HG02840 (cell line): ENCODE results near the gene MRPL54.

Source experiments
- ATAC-seq: cut with Tn5 transposase; IDR thresholded peaks from one replicate; pipeline ENCODE4 v1.9.1; 2021; ENCODE audit warnings: mild to moderate bottlenecking, moderate library complexity, moderate number of reproducible peaks; ENCODE audit not compliant: unreplicated experiment, low FRiP score

Gene MRPL54

DNA sequence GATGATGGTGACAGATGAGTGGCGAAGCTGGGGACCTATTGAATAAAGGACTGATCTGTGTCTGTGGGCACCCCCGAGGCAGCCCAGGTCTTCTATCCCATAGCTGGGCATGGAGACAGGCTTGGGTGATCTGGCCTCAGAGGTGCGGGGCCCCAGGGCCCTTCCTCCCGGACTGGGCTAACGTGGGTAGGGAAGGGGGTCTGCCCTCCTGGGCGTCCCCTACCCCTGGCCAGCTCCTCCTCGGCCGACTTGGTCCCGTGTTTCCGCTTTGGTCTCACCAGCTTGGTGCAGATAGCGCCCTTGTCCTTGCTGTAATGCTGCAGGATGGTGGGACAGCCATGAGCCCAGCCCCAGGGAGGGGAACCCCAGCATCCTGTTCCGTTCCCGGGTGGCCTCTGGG lies 20.4 kb downstream of the MRPL54 start:
- ATAC-seq, result no peak

DNA sequence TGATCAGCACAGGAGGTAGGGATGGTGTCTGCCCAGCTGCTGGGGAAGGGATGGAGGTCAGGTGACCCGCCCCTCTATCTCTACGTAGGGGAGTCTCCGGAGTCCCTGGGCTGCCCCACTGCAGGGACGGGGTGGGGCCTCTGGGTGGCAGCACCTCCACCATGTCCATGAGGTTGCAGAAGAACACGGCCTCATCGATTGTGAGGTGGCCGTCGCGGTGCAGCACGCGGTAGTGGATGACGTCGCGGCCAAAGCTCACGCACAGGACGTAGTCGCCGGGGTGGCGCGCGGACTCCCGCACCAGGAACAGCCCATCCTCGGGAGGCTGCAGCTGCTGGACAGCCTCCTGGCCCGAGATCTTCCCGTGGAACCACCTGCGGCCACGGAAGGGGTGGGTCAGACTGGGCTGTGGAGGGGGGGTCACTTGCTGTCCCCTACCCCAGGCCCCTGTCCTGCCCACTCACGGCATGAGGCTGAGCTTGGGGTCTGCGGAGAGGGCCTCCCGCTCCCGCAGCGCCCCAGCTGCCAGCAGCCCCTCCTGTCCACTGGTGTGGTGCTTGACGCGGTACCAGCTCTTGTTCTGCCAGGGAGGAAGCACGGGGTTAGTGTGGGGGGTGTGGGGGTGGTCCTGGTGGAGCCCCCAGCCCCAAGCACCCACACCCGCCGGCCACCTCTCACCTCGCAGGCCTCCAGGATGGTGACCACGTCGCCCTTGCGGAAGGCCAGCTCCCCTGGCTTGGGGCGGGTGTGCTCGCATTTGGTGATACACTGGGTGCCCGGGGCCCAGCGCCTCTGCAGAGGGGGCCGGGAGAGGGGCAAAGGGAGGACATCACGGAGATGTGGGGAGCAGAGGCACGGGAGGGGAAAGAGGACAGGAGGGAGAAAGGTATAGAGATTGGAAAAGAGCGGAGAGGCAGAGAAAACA lies 21.4 kb downstream of the MRPL54 start:
- no peak for ATAC-seq

DNA sequence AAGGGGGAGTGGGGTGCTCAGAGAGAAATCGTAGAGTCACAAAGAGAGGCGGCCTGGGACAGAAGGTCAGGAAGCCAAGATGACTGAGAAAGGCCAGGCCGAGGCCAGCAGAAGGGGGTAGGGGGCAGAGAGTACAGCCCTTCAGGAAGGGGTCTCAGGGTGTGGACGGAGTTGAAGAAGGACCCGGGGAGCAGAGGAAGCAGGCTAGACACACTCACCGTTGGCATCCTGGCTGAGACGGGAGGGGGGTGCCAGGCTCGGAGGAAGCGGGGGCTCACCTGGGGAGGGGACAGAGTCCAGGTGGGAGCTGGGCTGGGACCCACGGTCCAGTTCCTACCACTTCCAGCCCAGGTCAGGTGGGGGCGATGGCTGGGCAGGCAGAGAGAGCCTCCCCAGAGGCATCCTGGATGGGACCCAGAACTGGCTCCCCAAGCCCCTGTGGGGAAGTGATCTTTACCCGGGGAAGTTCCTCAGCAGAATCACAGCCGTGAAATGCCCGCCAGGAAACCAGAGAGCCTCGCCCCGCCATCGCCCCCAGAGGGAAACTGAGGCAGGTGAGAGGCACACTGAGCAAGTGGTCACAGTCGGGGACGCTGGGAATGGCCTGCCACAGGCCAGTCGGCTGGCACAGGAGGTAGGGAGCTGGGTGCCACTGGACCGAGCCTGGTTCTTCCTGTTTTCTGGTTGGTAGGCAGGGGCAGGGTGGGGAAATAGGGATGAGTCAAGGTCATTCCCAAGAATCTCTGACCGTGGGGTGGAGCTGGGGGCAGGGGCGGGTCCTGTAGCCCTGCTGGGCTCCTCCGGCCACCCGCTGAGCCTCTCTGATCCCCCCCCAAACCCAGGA lies 22.3 kb downstream of the MRPL54 start:
- no peak for ATAC-seq

DNA sequence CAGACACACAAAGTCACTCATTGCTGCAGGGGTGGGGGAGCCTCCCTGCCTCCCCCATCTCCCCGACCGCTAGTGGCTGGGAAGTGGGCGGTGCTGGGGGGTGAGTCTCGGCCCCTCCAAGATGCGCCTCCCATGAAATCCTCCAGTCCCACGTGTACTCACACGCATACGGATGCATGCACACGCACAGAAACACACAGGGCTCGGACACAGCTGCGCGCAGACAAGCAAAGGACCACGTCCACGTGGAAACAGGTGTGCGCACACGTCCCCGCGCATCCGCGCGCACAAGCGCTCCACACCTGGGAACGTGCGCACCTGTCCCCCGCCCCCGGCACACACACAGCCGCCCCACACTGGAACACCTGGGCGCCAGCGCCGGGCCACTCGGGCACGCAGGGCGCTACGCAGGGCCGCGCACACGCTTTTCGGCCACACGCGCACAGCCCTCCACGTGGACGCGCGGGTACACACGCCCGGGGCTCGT lies 23.0 kb downstream of the MRPL54 start:
- no peak for ATAC-seq

DNA sequence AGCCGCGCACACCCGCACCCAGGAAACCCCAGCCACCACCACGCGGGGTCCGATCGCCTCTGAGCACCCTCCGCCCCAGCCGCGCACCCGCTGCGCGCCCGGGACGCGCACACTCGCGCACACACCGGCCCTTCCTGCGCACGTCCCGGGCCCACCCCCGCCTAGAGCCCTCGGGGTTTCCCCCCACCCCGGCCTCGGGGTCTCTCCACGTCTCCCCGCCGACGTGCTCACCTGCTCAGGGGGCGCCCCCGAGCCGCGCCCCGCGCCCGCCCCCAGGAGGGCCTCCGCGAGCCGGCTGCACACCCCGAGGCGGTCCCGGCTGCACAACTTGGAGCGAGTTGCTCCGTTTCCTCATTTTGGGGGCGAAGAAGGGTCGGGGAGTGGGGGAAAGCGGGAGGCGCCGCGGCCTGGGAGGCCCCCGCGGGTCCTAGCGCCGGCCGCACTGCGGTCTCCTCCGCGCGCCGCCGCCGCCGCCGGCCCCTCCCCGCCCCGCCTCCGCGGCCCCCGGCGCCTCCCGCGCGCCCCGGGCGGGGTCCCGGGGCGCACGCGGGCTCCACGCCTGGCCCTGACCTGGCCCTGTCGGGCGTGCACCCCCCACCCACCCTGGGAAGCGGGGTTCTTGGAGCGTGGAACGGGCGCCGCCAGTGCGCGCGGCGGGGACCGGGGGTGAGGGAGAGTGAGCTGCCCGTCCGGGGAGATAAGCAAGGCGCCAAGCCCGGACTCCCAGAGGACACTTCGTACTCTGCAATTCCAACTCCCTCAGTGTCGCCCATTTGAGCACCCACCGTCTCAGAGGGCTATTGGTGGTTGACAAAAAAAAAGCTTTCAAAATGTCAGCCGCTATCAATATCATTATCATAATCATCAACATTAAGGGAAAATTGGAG lies 23.7 kb downstream of the MRPL54 start, which contains the start of gene MATK:
MATK (minus strand) TSS at position 444 of the 887 bp plus-strand sequence. CDS start 1,246 bp downstream, outside the sequence.
- no peak for ATAC-seq

DNA sequence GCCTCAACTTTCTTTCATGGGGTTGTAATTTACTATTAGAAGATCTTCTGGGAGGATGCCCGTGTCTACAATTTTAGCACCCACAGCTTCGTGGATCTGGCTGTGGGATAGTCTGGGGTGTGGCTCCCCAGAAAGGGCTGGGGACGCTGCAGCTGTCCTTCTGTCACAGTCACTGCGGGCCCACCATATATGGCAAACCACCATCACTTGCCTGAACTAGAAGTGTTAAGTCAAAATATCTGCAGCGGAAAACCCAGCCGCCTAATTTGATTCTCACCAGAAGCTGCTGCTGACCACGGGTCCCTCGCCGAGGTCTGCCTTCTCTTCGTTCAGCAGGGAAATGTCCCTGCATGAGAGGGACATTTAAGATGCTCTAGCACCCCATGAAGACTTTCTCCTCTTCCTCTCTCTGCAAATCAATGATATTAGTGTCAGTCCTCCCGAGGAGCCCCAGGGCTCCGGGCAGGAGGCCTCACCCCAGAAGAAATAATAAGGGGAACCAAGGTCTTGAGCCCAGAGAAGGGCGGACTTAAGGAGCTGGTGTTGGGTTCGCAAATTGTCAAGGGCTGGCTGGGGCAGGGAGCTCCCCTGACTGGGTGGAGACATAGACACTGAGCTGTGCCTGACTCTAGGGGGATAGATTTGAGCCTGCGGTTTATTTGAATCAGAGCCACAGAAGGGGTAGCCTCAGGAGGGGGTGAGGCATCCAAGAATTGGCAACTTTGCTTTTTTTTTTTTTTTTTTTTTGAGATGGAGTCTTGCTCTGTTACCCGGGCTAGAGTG lies 26.7 kb downstream of the MRPL54 start:
- no peak for ATAC-seq

DNA sequence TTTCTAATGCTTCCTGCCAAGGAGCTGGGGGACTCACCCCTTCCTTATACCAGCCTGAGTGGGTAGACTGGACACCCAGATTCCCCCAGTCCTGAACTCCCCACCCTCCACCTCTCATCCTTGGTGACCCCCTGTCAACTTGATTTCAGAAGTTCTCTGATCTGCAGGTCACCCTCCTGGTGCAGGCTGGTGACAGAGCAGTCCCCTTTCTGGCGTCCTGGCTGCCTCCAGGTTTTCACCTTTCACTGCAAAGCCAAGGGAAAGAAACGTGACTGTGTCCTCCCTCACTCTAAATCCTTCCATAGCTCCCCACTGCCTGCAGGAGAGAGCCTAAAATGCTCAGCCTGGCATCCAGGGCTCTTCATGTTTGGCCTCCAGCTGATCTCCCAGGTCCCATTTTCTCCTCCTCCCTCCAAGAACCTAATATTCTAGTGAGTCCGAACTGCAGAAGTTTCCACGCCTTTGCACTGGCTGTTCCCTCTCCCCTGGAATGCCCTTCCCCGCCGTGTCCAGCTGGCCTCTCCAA lies 27.8 kb downstream of the MRPL54 start:
- ATAC-seq, result no peak

DNA sequence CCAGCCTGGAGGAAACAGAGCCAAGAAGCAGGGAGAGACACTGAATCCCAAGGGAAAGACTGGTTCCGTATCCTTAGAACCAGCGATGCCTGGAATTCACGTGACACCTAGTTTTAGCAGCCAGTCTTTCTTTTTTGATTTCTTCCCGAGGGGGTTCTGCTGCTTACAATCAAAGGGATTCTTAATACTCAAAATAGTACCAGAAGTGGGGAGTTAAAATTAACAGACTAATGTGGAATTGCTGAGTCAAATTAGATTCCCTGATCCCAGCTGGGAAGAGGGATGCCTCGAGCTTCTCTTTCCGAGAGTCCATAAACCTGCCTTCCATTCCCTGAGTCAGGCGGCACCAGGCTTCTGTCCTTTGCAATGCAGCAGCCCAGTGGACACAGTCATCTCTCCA lies 28.5 kb downstream of the MRPL54 start:
- ATAC-seq, result no peak

DNA sequence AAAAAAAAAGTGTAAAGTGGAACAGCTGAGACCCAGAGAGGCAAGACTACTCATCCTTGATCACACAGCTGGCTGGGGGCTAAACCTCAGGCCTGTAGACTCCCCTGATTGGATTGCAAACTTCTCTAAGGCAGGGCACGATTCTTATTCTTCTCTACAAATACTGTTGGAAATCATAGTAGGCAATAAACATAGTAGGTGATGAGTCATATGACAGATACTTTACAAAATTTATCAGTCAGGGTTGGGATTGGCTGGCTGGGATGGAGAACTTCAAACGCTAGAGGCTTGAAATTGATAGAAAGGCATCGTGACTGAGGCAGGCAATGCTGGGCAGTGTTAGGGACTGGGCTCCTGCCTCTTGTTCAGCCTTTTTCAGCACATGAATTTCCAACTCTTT lies 29.6 kb downstream of the MRPL54 start:
- ATAC-seq, result no peak

DNA sequence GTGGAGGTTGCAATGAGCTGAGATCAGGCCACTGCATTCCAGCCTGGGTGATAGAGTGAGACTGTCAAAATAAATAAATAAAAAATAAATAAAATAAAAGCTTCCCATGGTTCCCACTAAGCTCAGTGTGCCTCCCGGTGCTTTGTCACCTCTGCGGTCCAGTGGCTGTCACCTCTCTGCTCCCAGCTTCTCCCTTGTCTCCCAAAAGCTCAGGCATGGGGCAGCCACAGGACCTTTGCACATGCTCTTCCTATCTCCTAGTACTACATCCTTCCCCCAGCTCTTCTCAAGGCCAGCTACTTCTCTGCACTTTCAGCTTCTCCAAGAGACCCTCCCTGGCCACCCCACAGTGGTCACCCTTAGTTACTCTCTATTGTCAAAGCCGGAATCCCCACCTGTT lies 31.3 kb downstream of the MRPL54 start:
- no peak for ATAC-seq

DNA sequence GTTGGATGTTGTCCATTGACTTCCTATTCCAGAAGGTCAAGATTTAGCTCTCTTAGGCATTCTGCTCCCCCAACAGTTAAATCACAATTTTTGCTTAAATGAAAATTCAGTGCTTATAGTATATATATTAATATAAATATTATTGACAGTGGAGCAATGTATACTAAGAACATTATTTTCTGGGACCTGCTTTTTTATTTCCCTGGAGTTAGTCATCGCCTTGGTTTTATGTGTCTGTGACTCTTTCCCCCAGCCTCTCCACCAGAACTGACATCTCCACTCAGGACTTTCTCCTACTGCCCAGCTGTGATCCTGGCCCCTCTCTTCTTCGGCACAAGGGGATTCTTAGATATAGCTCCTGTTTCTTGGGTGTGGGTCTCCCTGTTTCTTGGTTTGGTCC lies 33.9 kb downstream of the MRPL54 start:
- ATAC-seq, result no peak

DNA sequence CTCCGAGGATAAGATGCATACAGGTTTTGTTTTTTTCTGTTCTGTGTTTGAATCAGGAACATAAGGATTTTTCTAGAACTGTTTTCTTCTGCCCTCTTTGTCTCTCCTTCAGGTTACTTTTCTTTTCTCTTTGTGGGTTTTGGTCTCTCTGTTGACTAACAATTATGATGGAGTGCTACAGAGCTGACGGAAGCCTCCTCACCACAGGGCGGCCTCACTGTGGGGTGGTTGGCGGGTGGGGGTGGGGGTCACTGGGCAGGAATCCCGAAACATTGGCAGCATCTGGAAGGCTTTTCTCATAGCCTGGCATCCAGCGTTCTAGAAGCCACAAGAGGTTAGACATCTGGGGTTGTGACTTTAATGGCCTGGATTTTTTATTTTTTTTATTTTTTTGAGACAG lies 35.7 kb downstream of the MRPL54 start:
- no peak for ATAC-seq

DNA sequence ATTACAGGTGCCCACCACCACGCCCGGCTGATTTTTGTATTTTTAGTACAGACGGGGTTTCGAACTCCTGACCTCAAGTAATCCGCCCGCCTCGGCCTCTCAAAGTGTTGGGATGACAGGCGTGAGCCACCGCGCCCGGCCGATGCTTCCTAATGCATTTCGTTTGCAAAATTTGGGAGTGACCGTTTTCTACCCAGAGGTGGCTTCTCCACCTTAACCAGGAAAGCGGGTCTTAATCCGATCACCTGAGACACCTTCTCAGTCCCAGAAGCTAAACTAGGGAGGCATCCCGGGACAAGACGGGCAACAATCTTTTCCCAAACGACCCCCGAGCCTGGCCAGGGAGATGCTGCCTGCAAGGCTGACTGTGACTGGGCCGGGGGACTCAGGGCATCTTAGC lies 38.5 kb downstream of the MRPL54 start:
- ATAC-seq, result no peak

DNA sequence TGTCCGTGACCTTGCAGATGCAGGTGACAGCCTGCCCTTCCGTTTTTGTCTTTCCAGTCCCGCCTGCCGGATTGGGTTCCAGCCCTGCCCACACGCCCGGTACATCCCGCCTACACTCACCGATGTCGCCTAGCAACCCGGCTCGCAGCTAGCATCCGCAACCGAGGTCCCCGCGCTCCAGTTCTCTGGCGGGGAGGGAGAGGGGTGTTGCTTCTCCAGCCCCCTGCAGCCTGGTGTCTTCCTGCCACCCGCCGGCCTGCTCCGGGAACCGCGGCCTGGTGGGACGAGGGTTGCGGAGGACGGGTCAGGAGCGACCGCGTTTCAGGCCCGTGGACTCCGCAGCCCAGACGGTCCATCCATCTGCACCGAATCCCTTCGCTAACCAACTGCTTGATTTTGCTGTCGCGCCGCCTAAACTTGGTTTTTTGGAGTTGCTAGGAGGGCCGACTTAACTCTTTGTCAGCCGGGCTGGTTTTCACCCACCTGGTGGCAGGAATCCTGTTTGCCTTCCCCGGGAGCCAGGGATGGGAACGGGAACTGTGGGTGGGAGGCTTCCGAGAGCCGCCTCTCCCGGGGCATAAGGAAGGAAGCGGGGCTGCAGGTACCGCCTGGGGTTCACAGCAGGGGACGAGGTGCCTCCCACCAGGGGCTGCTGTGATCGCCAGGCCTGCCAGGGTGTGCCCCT lies 39.1 kb downstream of the MRPL54 start:
- no peak for ATAC-seq

DNA sequence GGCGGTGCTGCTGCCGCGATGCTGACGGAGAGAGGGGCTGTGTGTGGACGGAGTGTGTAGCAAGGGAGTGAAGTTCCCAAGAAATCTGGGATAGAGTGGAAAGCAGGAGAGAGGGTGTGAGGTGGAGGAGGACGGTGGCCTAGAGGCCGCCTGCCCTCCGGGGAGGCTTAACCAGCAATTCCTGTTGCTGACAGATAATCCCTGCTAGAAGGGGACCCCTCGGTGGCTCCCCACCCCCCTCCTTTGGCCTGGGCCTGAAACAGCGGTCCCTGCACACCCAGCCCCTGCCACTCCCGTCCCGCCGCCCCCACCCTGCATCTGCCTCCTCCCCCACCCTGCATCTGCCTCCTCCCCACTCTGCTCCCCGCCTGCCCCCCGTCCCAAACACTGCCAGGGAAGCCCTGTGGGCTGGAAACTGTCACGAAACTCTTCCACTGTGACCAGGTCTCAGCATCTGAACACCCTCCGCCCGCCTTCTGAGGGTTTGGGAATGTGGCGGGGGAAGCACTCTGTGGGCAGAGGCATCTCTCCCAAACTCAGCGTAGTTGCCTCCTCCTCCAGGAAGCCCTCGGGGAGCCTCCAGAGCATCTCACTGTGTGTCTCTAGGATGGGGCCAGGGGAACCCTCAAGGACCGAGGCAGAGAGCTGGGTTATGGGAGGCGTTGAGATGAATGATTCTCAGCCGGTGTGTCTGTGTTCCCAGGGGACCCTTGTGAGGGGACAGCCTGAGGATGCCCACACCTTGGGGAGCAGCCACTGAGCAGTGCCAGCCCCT lies 40.8 kb downstream of the MRPL54 start:
- ATAC-seq, result no peak

DNA sequence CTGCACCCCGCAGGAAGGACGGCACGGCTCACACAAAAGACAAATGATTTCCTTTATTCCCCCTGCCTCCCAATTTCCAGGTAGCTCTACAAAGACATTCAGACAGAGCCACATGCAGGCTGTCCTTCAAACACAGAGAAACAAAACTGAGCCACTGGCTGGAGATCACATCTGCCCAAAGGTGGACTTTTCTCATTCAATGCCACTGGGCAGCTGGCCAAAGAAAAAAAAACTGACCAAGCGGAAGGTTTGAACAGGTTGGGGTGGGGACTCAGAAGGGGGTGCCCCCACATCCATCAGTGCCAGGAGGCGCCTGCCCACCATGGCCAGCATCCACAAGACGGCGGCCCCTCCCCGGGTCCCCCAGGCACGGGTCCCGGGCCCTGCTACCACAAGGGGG lies 41.5 kb downstream of the MRPL54 start:
- no peak for ATAC-seq

DNA sequence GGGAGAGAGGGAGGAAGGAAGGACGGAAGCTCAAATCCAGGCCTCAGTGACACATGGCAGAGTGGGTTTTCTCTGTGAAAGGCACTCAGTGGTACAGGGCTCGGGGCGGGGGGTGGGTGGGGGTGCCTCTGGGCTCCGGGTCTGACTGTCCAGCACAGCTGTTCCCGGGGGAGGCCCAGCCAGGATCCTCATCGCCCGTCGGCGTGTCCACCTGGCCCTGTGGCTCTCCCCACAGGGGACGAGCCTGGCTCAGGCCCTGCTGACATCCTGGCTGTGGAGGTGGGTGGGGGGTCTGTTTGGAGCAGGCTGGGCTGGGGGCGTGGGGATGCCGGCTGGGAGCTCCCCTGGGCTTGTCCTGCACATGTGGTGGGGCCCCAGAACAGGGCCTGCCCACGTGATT lies 41.9 kb downstream of the MRPL54 start:
- ATAC-seq, result no peak

DNA sequence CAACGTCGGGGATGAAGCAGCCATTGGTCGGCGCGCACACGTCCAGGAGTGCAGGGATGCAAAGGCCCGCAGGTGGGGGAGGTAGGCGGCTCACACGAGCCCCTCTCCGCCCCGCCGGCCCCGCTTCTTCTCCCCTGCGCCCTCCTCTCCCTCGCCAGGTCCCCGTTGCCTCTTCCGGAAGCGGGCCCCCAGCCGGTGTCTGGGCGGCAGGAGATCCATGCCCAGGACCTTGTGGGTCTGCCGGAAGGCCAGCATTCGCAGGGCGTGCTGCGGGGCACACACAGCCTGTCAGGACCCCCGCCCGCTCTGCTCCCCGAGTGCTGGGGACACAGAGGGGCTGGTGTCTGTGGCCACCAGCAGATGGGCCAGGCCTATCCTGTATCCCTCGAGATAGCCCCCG lies 43.4 kb downstream of the MRPL54 start:
- ATAC-seq, result no peak
